ENCODE data around the gene PLD3.

PLD3 gene

GRCh38 chr19:40370997-40371801 lies 22.7 kb downstream of the PLD3 start:
- TF ChIP-seq CTCF (IDR thresholded peaks at IDR 0.05) (no peak), ZFX (IDR thresholded peaks at IDR 0.05; ENCODE audit: borderline replicate concordance) (no peak)
- no peak overlapping the region for H3K27ac ChIP-seq

DNA sequence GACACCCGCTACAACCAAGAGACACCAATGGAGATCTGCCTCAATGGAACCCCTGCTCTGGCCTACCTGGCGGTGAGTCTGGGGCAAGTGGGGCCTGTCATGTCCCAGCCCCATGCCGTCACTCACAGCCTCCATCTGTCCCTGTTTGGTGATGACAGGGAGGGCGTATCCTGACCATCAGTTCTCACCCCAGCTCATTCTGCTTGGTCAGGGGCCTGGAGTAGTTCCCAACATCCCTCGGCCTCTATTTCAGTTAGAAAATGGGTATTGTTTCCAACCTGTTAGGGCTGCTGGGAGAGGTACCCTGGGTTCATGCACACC lies 23.3 kb downstream of the PLD3 start:
- no peak for TF ChIP-seq CTCF (IDR thresholded peaks at IDR 0.05)
- no peak for TF ChIP-seq ZFX (IDR thresholded peaks at IDR 0.05; ENCODE audit: borderline replicate concordance)
- no peak overlapping the region for H3K27ac ChIP-seq

- no peak for TF ChIP-seq ZFX (IDR thresholded peaks at IDR 0.05; ENCODE audit: borderline replicate concordance)
- no peak for TF ChIP-seq CTCF (IDR thresholded peaks at IDR 0.05)
- H3K27ac ChIP-seq = no peak overlapping the region
Observed at GRCh38 chr19:40374084-40374483, 25.6 kb downstream of the PLD3 start.

GRCh38 chr19:40376286-40376862 lies 27.9 kb downstream of the PLD3 start:
- no peak overlapping the region for H3K27ac ChIP-seq
- TF ChIP-seq CTCF (IDR thresholded peaks at IDR 0.05) (no peak), ZFX (IDR thresholded peaks at IDR 0.05; ENCODE audit: borderline replicate concordance) (no peak)

GRCh38 chr19:40377876-40378385 lies 29.4 kb downstream of the PLD3 start:
- TF ChIP-seq CTCF (IDR thresholded peaks at IDR 0.05) = no peak
- TF ChIP-seq ZFX (IDR thresholded peaks at IDR 0.05; ENCODE audit: borderline replicate concordance) = no peak
- no peak overlapping the region for H3K27ac ChIP-seq

DNA sequence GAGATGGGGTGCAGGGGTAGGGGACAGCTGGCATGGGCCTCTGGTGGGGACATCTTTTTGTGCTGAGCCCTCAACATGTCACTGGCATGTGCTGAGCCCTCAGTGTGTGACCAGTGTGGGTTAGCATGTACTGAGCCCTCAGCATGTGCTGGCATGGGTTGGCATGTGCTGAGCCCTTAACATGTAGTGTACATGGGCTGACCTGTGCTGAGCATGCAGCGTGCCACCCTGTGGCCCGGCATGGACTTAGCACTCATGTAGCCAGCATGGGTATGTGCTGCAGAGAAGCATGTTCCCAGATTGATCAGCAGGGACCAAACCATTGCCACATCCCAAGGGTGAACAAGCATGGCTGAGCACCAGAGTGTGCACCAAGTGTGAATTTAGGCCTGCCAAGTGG lies 30.0 kb downstream of the PLD3 start:
- TF ChIP-seq ZFX (IDR thresholded peaks at IDR 0.05; ENCODE audit: borderline replicate concordance) (no peak), CTCF (IDR thresholded peaks at IDR 0.05) (no peak)
- no peak overlapping the region for H3K27ac ChIP-seq

Measured in 22Rv1 (cell line).